Measurements from ENCODE around the gene IFI27L1. TPM values are rescaled to one million over a fixed set of nuclear protein-coding genes. Genes with fewer than 3 reads are reported as not detected.

The IFI27L1 gene
- total RNA-seq, 1 experiment from 2014 or later, result 19.6 TPM

- BruUV-seq (replicated peaks), result no TSS peak
- H3K4me3 ChIP-seq (ENCODE audit: low read depth in 2 of 2, low read length in 2 of 2), result no peak overlapping the region
- DNase-seq (ENCODE audit: low read depth, low spot score) (no peak), ATAC-seq (no peak)
- in situ Hi-C loops (cut with HindIII; ENCODE audit: low pct_unique_long_range_greater_than_20kb, low sequenced_read_pairs) (no loop called here), intact Hi-C loops (cut with micrococcal nuclease; ENCODE audit: unreplicated experiment) (loop anchor here (5.0 to 10.0 kb wide), 2 partner anchors 87 to 205 kb away; no protein-coding TSS in a partner anchor)
- no peaks in the 10 kb centered on the region for H3K27me3 ChIP-seq (ENCODE audit: control insufficient read depth, insufficient read depth, low read length)
- H3K4me1 ChIP-seq (ENCODE audit: control insufficient read depth, insufficient read depth, low read length), result no peaks in the 10 kb centered on the region
- ChIA-PET CTCF (interaction anchor here (1.9 kb wide), 1 partner anchor 103 kb away, joined by 7 read pairs; no protein-coding TSS in a partner anchor), POLR2A (interaction anchor here (0.6 kb wide), 1 partner anchor 92 kb away, joined by 9 read pairs; no protein-coding TSS in a partner anchor)
- H3K36me3 ChIP-seq (ENCODE audit: control insufficient read depth, insufficient read depth, low read length), result no peaks in the 10 kb centered on the region
- TF ChIP-seq POLR2AphosphoS5 (IDR thresholded peaks at IDR 0.05; ENCODE audit: low read depth, low read length) (no peak), REST (IDR thresholded peaks at IDR 0.05; ENCODE audit: insufficient read depth in 1 of 2, low read depth in 2 of 2, low read length in 1 of 2) (no peak), TCF7L2 (IDR thresholded peaks at IDR 0.05; ENCODE audit: low read depth, low read length) (no peak), CTCF (IDR thresholded peaks at IDR 0.05) (no peak), SIN3A (IDR thresholded peaks at IDR 0.05; ENCODE audit: borderline replicate concordance, insufficient read depth, low read depth, low read length) (no peak)
- H3K9me3 ChIP-seq (ENCODE audit: control insufficient read depth, insufficient read depth, low read depth, low read length), result no peaks in the 10 kb centered on the region
- no peak overlapping the region for H3K27ac ChIP-seq (ENCODE audit: low read length)
Measured at GRCh38 chr14:94139421-94139820, 58.3 kb downstream of the IFI27L1 start.

GRCh38 chr14:94142247-94142646, 61.1 kb downstream of the IFI27L1 start:
- ChIA-PET CTCF (interaction anchor here (1.1 kb wide), 1 partner anchor 106 kb away, joined by 9 read pairs; no protein-coding TSS in a partner anchor), POLR2A (no interaction called here)
- H3K27ac ChIP-seq (ENCODE audit: low read length), result no peak overlapping the region
- no peak for DNase-seq (ENCODE audit: low read depth, low spot score)
- intact Hi-C loops (cut with micrococcal nuclease; ENCODE audit: unreplicated experiment) (no loop called here), in situ Hi-C loops (cut with HindIII; ENCODE audit: low pct_unique_long_range_greater_than_20kb, low sequenced_read_pairs) (no loop called here)
- H3K4me3 ChIP-seq (ENCODE audit: low read depth in 2 of 2, low read length in 2 of 2), result no peak overlapping the region
- no peaks in the 10 kb centered on the region for H3K36me3 ChIP-seq (ENCODE audit: control insufficient read depth, insufficient read depth, low read length)
- no TSS peak for BruUV-seq (replicated peaks)
- H3K4me1 ChIP-seq (ENCODE audit: control insufficient read depth, insufficient read depth, low read length), result no peaks in the 10 kb centered on the region
- H3K9me3 ChIP-seq (ENCODE audit: control insufficient read depth, insufficient read depth, low read depth, low read length), result no peaks in the 10 kb centered on the region
- ATAC-seq, result no peak
- no peaks in the 10 kb centered on the region for H3K27me3 ChIP-seq (ENCODE audit: control insufficient read depth, insufficient read depth, low read length)
- no peak for TF ChIP-seq POLR2AphosphoS5 (IDR thresholded peaks at IDR 0.05; ENCODE audit: low read depth, low read length)

GRCh38 chr14:94142836-94143235, 61.7 kb downstream of the IFI27L1 start:
- in situ Hi-C loops (cut with HindIII; ENCODE audit: low pct_unique_long_range_greater_than_20kb, low sequenced_read_pairs) (no loop called here), intact Hi-C loops (cut with micrococcal nuclease; ENCODE audit: unreplicated experiment) (no loop called here)
- Histone ChIP-seq H3K4me1 (ENCODE audit: control insufficient read depth, insufficient read depth, low read length) (no peaks in the 10 kb centered on the region), H3K9me3 (ENCODE audit: control insufficient read depth, insufficient read depth, low read depth, low read length) (no peaks in the 10 kb centered on the region), H3K27me3 (ENCODE audit: control insufficient read depth, insufficient read depth, low read length) (no peaks in the 10 kb centered on the region), H3K36me3 (ENCODE audit: control insufficient read depth, insufficient read depth, low read length) (no peaks in the 10 kb centered on the region), H3K4me3 (ENCODE audit: low read depth in 2 of 2, low read length in 2 of 2) (no peak overlapping the region), H3K27ac (ENCODE audit: low read length) (no peak overlapping the region)
- POLR2A ChIA-PET, result no interaction called here
- BruUV-seq (replicated peaks), result no TSS peak
- TF ChIP-seq CTCF (IDR thresholded peaks at IDR 0.05) (no peak), TCF7L2 (IDR thresholded peaks at IDR 0.05; ENCODE audit: low read depth, low read length) (no peak), POLR2AphosphoS5 (IDR thresholded peaks at IDR 0.05; ENCODE audit: low read depth, low read length) (no peak), SIN3A (IDR thresholded peaks at IDR 0.05; ENCODE audit: borderline replicate concordance, insufficient read depth, low read depth, low read length) (no peak), REST (IDR thresholded peaks at IDR 0.05; ENCODE audit: insufficient read depth in 1 of 2, low read depth in 2 of 2, low read length in 1 of 2) (no peak)
- CTCF ChIA-PET, result interaction anchor here (1.1 kb wide), 1 partner anchor 106 kb away, joined by 9 read pairs; no protein-coding TSS in a partner anchor
- ATAC-seq, result no peak
- DNase-seq (ENCODE audit: low read depth, low spot score), result no peak

All from Panc1 (cell line).